Measurements from ENCODE around the gene CDC42EP3.

Gene CDC42EP3

DNA sequence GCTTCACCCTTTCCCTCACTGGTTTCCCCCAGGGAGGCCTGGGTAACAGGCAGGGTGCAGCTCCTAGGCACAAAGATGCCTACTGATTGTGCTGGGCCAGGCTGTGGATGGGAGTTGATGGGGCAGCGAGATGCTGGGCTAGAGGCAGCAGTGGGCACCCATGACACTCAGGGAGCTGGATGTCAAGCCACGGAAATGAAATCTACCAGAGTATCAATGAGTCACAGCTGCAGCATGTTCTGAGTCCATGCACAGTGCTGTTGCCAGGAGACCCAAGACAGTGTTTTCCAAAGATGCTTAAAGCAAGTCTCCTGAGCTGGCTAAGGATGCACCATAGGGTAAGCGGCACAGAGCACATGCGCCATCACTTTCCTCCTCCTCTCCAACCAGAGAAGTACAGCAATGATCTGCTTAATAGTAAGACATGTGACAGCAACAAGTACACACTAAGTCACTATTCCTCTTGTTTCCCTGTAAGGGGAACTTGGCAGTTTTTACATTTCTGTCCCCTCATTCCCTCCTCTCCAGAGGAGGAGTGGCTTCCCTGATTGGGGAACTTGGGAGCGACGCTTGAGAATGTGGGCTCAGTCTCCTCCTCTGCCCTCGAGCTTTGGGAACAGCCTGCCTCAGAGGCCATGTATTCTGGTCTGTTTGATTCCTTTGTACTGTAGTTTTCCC lies 57.2 kb downstream of the CDC42EP3 start:
- DNase-seq (ENCODE audit: low read depth), result peak; percentile 95
- no peak for TF ChIP-seq CTCF (conservative IDR thresholded peaks at IDR 0.05; ENCODE audit: low read length)
- H3K4me3 ChIP-seq (ENCODE audit: low read length), result no peak overlapping the region

- H3K4me3 ChIP-seq (ENCODE audit: low read length), result no peak overlapping the region
- peak; percentile 34 for DNase-seq (ENCODE audit: low read depth)
- TF ChIP-seq CTCF (conservative IDR thresholded peaks at IDR 0.05; ENCODE audit: low read length), result no peak
Observed at GRCh38 chr2:37612382-37612781, 59.1 kb downstream of the CDC42EP3 start.

- H3K4me3 ChIP-seq (ENCODE audit: low read length), result no peak overlapping the region
- no peak for TF ChIP-seq CTCF (conservative IDR thresholded peaks at IDR 0.05; ENCODE audit: low read length)
- peak; percentile 94 for DNase-seq (ENCODE audit: low read depth)
Observed at GRCh38 chr2:37610638-37611289, 60.7 kb downstream of the CDC42EP3 start.

DNA sequence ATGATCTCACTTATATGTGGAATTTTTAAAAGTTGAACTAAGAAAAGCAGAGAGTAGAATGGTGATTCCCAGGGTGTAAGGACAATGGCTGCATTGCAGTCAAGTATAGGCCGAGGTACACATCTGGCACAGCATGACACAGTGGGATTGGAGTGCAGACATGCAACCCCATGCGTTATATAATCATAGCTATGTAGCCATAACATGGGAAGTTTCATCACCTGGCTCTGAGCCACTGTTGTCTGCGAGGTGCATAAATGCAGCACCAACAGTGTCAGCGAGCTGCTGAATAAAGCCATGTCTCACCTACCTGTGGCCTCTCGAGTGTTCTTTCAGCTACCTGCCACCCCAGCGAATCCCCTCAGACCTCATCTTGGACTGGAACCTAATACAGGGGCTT lies 61.7 kb downstream of the CDC42EP3 start:
- no peak overlapping the region for H3K4me3 ChIP-seq (ENCODE audit: low read length)
- no peak for DNase-seq (ENCODE audit: low read depth)
- no peak for TF ChIP-seq CTCF (conservative IDR thresholded peaks at IDR 0.05; ENCODE audit: low read length)

GRCh38 chr2:37604716-37605115 lies 66.7 kb downstream of the CDC42EP3 start:
- no peak for DNase-seq (ENCODE audit: low read depth)
- H3K4me3 ChIP-seq (ENCODE audit: low read length), result no peak overlapping the region
- no peak for TF ChIP-seq CTCF (conservative IDR thresholded peaks at IDR 0.05; ENCODE audit: low read length)

GRCh38 chr2:37602702-37603101 lies 68.7 kb downstream of the CDC42EP3 start:
- no peak overlapping the region for H3K4me3 ChIP-seq (ENCODE audit: low read length)
- no peak for DNase-seq (ENCODE audit: low read depth)
- TF ChIP-seq CTCF (conservative IDR thresholded peaks at IDR 0.05; ENCODE audit: low read length), result no peak

DNA sequence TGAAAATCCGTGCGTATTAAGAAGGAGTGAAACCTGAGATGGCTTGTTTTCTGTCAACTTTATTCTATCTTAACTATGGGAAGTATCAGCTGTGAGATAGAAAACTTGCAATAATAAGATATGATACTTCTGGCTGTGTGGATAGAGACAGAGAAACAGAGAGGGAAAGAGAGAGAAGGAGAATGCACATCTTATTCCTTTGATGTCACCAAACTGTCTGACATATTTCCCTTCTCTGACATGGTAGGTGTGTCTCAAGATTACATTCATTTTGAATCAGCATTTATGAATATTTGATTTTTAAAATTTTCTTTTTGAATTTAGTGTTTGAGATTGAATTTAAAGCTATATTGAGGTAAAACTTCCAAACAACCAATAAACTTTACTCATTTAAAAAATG lies 69.4 kb downstream of the CDC42EP3 start:
- no peak for TF ChIP-seq CTCF (conservative IDR thresholded peaks at IDR 0.05; ENCODE audit: low read length)
- no peak for DNase-seq (ENCODE audit: low read depth)
- no peak overlapping the region for H3K4me3 ChIP-seq (ENCODE audit: low read length)
